ENCODE measurements around the gene ACACB.

The ACACB gene

DNA sequence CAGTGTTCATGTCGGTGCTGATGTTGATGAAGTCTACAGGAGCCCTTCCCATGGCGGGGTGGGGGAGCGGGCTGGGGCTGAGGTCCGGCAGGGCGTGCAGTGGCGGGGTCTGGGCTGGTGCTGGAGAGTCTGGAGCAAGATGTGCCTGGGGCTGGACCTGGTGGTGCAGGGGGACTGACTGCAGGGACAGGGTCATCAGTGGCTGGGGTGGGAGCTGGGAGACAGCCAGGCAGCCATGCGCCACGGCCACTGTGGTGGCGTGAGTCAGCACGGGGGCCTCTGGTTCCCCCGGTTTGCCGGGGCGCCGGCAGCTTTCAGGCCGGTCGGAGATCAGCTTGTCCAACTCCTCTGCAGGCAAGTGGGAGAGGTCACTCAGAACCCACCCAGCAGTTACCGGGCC, 165.1 kb downstream of the ACACB start:
- DNase-seq = no peak

DNA sequence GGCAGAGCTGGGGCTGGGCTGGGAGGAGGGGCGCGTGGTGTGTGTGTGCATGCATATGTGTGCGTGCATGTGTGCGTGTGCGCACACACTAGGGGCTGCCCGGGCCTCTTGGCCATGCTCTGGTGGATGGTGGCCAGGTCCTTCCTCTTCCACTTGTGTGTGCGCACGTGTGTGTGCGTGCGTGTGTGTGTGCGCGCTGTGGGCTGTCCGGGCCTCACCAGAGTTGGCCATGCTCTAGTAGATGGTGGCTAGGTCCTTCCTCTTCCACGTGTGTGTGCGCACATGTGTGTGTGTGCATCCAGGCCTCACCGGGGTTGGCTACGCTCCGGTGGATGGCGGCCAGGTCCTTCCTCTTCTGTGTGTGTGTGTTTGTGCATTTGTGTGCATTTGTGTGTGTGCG, 168.0 kb downstream of the ACACB start:
- no peak for DNase-seq

DNA sequence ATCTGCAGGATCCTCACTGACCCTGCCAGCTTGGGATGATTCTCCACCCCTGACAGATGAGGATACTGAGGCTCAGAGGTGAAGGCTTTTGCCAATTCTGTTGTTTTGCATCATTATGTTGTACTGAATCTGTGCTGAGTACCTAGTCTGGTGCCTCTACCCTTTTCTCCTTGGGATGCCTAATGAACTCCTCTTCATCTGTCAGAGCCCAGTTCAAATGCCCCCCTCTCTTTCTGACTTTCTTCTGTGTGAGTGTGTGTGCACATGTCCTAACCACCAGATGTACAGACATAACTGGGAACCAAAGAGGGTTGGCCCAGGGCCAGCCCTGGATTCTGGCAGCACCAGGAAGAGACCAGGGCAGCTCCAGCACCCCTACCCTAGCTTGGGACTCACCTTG, 169.9 kb downstream of the ACACB start:
- no peak for DNase-seq

DNA sequence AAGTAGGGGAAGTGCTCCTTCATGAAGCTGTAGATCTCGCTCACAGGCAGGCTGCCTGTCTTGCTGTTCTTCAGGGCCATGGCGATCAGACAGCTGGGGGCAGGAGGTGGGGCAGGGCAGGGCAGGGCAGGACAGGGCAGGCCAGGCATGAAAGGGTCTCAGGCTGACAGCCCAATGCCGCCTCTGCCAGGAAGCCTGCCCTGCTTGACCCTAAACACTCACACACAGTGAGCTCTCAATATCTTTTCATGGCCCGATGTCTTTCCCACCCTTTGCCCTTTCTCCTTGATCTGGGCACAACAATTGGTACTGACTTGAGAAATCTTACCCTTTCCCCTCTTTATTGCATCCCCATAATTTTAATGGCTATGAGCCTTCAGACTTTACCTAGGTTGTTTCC, 170.3 kb downstream of the ACACB start:
- DNase-seq = no peak

DNA sequence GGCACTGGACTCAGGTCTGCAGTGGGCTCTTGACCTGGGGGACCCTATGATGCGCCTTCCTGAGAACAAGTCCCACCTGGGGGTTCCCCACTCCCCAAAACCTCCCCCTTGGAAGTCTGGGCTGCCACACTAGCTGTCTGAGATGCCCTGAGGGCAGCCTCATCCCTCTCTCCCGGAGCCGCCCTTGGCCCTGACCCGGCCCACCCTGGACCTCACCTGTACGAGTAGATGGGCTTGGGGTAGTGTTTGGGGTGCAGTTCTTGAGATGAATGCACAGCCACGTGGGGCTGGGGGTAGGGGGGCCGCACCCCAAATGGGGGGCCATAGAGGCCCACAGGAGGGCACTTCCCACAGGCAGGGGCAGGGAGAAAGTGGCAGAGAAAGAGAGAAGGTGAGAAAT, 170.8 kb downstream of the ACACB start:
- DNase-seq = no peak

DNA sequence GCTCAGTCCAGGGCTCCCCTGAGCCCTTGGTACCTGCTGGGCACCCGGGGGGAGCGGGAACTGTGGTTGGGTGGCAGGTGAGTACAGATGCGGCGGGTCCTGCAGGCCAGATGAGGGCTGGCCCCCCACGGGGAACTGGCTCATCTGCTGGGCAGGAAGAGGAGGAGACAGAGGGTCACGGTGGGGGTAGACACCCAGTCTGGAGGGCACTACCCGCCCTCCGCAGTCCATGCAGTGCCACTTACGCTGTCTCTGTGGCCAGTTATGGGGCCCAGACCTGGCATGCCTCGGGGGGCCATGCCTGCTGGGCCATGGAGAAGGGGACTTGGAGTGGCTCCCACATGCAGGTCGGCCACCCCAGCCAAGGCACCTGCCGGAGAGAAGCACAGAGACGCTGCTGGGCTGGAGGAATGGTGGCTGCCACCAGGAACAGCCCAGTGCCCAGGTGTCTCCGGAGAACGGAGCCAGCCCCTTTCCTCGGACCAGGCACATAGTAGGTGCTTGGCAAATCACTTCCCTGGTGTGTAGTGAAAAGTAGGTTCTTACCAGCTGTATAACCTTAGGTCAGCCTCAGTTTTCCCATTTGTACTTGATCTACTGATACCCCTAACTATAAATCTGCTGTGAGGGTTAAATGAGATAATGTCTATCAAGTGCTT, 171.6 kb downstream of the ACACB start:
- DNase-seq = no peak

DNA sequence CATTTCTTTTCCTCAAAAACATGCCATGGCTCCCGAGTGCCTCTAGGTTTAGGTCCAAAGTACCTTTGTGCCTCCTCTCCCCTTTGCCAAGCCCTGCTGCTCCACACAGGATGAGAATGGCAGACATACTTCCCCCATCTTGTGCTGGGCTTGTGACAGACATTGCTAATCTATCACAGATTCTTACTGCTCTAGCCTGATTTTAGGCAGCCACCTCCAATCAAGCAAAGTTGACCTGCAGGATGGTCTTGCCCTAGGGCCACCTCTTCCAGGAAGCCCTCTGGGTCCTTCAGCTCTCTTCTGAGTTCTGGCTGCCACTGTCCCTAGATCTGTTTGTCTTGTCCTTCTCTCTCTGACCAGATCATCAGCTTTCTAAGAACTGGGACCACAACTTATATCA, 172.2 kb downstream of the ACACB start:
- no peak for DNase-seq

DNA sequence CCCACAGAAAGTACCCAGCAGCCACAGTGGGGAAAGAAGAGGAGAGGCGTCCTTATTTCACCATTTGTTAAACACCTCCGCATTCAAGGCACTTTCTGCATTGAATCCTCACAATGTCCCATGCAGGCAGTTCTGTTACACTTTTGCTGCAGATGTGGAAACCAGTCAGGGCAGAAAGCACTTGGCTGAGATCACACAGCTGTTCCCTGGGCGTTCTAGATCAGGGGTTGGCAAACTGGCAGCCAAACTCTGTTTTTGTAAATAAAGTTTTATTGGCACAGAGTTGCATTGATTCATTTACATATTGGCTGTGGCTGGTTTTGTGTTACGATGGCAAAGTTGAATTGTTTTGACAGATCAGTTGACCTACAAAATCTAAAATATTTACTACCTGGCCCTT, 172.6 kb downstream of the ACACB start:
- DNase-seq = no peak

DNA sequence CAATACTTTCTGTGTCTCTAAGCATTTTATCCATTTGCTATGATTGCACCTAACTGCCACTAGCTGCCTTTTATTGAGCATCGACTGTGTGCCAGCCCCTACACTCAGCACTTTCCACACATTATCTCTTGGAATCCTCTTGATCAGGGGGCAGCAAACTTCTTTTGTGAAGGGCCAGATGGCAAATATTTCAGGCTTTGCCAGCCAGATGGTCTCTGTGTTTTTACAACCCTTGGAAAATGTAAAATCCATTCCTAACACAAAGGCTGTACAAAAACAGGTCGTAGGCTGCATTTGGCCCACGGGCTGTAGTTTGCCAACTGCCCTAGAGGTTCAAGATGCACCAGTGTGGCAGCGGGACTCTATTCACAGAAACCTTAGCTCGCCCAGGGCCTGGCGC, 173.2 kb downstream of the ACACB start:
- no peak for DNase-seq

DNA sequence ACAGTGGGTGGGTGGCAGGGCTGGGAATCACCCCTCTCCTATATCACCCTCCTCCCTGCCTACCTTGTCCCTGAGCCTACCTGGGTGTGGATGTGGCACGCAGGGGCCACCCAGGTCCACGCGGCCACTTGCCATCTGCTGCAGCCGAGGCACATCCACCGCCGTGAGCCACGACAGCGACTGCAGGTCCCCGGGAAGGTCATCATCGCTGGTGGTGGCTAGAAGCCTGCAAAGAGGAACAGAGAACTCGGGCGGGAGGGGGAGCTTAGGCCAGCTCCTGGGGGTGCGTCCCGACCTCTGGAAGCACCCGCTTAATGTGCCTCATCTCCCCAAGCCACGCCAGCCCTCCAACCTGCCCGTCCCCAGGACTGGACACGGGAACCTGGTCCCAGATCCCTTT, 173.7 kb downstream of the ACACB start:
- no peak for DNase-seq

DNA sequence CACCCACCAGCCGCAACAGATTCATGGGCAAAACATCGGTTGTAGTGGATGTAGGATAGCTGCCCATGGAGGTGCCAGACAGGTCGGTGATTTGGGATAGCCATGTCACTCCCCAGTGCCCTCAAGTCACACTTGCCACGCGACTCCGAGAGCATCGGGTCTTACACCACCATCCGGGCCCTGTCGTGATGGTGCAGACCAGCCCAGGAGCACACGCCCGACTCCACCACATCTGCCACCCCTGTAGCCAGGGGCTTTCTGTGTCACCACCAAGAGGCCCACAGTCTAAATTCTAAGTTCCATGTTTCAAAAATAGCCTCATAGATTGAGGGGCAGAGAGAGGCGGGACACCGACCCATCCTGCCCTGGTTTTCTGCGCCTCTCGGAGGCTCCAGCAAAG, 174.7 kb downstream of the ACACB start:
- DNase-seq = no peak

DNA sequence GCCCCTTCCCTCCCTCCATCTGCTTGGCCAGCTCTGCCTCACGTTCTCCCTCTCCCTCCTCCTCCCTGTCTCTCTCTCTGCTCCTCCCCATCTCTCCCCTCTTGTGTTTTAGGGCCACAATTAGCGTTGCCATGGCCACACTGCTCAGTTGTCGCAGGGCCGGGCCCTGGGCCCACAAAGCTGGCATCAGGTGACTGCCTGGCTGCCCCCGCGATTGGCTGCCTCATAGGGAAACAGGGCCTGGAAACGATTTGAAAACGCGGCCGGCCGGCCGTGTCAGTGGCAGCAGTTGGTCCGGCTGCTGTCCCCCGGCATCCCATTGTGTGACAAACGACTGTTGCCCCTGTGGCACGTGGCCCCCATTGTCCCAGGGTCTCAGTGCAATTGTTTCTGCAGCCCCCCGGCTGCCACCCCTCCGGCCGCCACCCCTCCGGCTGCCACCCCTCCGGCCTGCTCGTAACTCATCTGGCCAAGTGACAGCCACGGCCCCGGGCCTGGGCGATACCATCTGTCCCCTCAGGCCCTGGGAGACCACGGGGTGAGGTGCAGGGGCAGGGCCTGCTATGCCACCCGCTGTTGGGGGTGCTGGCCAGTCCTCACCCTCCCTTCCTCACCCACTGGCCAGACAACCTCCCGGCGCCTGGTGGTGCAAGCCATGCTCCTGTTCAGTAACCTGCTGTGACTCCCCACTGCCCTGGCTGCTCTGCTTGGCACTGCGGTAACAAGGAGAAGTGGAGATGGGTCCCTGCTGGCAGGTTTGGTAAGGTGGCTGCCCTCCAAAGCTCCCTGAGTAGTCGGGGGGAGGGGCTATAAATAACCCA, 175.3 kb downstream of the ACACB start:
- no peak for DNase-seq

DNA sequence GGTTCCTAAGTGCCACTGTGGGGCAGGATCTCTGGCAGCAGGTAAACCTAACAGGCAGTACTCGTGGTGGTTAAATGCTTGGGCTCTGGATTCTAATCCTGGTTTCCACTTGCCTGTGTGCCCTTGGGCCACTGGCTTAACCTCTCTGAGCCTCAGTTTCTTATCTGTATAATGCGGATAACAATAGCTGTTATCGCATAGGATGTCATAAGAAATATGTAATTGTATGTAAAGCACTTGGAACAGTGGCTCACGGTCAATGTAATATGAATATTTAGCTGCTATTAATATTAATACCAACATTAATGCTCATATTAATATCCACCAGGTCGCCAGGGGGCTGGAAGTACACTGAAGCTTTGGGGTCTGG, 175.9 kb downstream of the ACACB start:
- DNase-seq = no peak

DNA sequence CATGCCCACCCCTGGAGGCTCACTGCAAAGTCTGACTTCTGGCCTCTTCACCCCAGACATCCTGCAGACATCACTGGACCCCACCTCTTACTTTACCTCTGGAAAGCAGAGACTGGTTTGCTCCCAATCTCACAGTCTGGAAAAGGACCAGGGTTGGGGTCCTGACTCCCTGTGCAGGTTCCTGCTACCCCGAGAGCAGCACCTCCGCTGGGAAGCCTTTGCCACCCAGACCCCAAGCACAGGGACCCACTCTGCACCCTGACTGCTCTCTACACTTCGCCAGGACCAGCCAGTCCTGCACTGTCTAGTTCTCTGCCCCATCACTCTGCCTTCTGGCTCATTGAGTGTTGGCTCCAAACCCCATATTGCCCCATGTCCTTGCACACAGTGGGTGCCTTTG, 176.7 kb downstream of the ACACB start:
- no peak for DNase-seq

DNA sequence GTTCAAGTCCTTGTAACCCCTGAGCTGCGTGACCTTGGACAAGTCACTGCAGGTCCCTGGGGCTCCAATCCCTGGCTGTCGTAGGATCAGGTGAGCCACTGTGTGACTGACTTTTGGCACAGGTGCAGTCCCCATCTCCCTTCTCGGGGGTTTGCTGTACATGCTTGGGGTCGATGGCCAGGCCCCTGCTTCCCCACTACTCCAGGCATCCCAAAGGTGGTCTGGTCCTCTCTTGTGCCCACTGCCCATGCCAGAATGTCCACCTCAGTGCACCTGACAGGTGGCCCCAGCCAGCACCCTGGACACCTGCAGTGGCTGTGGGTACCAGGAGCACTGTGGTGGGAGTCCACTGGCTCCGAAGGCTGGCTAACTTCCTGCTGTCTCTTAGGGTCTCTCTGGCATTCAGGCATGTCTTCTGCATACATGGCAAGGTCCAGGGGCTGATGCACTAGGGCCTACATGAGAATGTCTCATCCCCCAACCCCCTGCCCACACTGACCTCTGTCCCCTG, 178.0 kb downstream of the ACACB start:
- no peak for DNase-seq

DNA sequence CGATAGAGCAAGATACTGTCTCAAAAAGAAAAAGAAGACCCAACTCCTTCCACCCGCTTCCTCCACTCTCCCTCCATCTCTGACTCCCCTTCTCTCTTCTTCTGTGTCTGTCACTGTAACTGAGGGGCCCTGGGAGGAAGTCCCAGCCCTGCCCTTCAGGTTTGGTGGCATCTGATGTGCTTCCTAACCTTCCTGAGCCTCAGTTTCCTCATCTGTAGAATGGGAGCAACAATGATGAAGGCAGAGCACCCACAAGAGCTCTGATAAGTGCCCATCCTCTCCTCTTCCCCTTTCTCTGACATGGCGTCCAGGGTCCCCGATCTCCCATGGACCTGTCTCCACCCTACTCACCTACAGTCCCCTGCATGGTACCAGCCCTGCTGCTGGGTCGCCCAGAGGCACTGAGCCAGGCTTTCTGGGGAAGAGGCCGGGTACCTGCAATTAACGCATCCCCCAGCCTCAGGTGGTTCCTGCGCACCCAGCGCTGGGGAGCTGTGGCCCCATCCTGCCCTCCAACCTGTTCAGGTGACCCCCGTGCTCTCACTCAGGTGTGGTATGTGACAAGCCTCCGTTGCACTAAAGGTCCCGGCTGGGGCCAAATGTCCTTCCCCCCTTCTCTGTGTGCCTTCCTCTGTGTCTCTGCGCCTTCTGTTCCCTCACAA, 179.5 kb downstream of the ACACB start:
- DNase-seq = no peak

DNA sequence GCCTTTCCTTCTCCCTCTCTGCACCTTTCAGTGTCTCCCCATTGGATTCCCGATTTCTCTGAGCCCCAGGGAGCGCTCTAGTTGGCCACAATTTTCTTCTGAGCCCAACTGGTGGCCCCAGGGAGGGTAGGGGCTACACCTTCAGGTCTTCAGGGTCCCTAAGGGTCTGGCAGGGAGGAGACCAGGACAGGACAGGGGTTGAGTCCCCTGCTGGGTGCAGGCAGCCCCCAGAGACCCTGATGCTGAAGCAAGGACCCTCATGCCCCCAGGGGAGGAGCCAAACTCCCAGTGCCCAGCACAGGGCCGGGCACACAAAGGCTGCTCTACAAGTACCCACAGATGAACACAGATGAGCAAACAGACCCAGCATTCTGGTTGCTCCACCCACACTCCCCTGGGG, 180.0 kb downstream of the ACACB start:
- DNase-seq = no peak

DNA sequence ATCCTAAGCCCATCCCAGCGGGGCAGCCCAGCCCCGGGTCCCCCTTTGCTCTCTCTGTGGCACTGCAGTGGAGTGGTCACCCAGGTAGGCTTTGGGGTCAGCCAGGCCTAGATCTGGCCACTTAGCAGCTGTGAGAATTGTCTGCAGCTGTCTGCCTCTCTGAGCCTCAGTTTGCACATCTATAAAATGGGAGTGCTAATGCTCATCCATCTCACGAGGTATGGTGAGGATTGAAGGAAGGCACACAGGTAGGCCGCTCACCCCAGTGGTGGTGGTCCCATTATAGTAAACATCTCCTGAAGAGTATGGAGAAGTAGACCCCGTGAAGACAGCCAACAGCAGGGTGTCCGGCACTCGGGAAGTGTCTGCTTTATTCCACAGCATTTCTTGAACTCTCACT, 183.5 kb downstream of the ACACB start:
- no peak for DNase-seq

DNA sequence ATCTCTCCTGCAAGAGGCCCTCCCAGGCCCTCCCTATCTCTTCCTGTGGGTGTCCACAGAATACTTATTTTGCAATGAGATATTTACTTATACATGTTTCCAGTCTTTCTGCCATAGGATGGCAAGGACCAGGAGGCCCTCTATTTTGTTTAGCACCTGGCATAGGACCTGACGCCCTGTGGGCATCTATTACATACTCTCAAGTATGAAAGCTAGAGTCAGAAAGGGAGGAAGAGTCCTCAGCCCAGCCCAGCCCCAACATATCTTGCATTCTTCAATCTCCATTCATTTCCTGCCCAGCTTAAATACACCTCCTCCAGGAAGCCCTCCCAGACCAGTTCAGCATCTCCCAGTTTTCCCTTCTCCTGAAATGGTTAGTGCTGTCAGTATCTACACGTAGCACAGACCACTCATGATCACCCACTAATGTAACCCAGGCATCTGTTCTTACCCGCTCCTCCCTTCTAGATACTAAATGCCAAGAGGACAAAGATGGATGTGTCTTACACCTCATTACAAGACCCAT, 185.3 kb downstream of the ACACB start:
- DNase-seq = no peak

DNA sequence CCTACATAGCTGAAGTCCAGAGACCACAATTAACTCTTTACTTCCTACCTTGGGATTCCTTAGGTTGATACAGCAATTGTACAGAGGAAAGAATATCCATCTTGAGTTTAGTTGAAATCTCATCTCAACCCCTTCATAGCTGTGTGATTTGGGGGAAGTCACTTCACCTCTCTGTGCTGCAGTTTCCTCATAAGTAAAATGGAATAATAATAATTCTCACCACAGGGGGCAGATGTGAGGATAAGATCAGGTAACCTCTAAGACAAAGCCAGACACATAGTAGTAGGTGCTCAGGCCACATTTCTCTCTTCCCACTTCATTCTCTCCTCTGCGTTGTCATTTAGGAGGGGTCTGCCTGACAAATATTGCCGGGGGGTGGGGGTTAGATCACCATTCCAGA, 186.0 kb downstream of the ACACB start:
- DNase-seq = no peak

DNA sequence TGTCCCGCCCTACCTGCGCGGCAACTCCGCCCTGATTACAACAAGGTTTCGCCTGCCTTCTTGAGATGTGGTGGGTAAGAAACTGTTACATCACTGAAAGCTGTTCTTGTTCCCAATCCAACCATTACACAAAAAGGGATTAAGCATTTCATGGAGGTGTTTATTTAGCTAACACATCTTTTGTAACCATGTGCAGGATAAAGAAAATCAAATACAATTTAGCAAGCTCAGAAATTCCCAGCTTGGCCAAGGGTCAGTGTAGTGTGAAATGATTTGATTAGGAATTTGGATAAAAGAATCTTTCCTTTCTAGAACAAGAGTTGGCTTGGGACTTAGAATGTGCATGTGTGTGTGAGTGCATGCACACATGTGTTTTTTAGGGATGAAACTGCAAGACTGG, 186.4 kb downstream of the ACACB start:
- DNase-seq = no peak

DNA sequence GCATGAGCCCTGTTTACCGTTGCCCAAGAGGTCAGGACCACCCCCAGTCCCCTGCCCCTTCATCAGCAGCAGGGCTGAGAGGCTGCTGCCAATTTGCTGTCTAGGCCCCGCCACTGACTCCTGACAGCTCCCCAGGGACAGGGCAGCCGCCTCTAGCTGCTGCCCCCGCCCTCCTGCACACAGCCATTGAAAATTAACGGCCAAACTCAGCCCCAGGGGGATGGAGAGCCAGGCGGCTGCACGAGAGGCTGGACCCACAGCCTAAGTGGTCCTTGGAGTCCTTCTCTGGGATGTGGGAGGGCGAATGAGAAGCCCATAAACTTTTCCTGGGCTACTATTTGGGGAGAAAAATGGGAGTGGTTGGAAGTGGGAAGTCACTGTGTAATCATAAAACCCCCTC, 188.1 kb downstream of the ACACB start:
- no peak for DNase-seq

DNA sequence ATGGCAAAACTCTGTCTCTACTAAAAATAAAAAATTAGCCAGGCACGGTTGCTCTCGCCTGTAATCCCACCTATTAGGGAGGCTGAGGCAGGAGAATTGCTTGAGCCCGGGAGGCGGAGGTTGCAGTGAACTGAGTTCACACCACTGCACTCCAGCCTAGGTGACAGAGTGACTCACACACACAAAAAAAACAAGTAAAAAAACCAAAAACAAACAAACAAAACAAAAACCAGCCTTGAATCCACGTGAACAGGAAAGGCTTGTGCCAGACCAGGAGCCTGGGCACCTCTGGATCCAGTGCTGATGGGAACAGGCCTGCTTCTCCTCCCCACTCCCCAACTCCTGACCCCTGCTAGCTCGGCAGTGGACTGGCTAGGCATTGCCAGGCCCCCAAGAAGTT, 189.2 kb downstream of the ACACB start:
- DNase-seq = no peak

DNA sequence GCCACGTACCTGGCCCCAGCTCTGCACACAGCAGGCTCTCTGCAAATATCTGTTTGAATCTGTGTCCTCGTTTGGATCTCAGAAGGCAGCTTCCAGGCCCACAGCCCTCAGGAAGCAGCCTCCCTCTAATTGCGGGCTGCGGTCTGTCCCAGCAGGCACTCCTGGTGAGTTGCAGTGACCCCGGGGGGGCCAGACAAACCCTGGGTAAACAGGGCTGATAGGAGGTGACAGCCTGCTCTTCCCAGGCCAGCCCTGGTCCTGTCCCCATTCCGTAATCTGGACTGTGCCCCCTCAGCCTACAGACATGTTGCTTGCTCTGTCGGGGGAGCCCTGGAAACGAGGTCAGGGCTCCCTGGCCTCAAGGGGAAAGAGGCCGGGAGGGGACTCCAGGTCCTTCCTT, 190.7 kb downstream of the ACACB start:
- no peak for DNase-seq
